NCI-H1105 (cell line): ENCODE results near the gene NUDT3.
"Not testable (repeated sequence)": the region's sequence is repeated elsewhere in the genome, so short reads cannot be mapped to it uniquely, and the experiment has no call there.

Experiments
- DNase-seq: peaks from one replicate; lab custom pipeline; 2025; lab: John Stamatoyannopoulos, UW

Gene NUDT3

GRCh38 chr6:34392497-34393190 lies at the start of gene NUDT3:
Gene NUDT3, minus strand, starts transcription at chr6:34392669. Its CDS starts 307 bp downstream, at chr6:34392362.
- peak; percentile 94 for DNase-seq

- DNase-seq = no peak
These were observed 49.1 kb upstream of the NUDT3 start for GRCh38 chr6:34441526-34441925.

- DNase-seq = no peak
These were observed 47.0 kb upstream of the NUDT3 start for GRCh38 chr6:34439442-34439841.

- no peak for DNase-seq
These were observed 46.2 kb upstream of the NUDT3 start for GRCh38 chr6:34438705-34439104.

- DNase-seq = no peak
These were observed 45.1 kb upstream of the NUDT3 start for GRCh38 chr6:34437644-34437970.

GRCh38 chr6:34436803-34437643 lies 44.6 kb upstream of the NUDT3 start:
- no peak for DNase-seq

GRCh38 chr6:34435916-34436315 lies 43.4 kb upstream of the NUDT3 start:
- no peak for DNase-seq

- peak; percentile 95 for DNase-seq
These were observed 33.3 kb upstream of the NUDT3 start, which contains the start of gene RPS10 for GRCh38 chr6:34425498-34426410. Gene RPS10, minus strand, starts transcription at chr6:34426069. Its CDS starts 848 bp downstream, at chr6:34425221.

GRCh38 chr6:34425132-34425497 lies 32.6 kb upstream of the NUDT3 start:
- no peak for DNase-seq

GRCh38 chr6:34424200-34425131 lies 32.0 kb upstream of the NUDT3 start:
- DNase-seq = no peak

- DNase-seq = no peak
These were observed 30.8 kb upstream of the NUDT3 start for GRCh38 chr6:34423254-34423653.

GRCh38 chr6:34418367-34418766 lies 25.9 kb upstream of the NUDT3 start:
- no peak for DNase-seq

- no peak for DNase-seq
These were observed 24.5 kb upstream of the NUDT3 start for GRCh38 chr6:34416877-34417371.

- peak; percentile 9 for DNase-seq
These were observed 22.8 kb upstream of the NUDT3 start for GRCh38 chr6:34414999-34415858.

GRCh38 chr6:34412643-34413214 lies 20.3 kb upstream of the NUDT3 start:
- no peak for DNase-seq

- DNase-seq = no peak
These were observed 19.5 kb upstream of the NUDT3 start for GRCh38 chr6:34412016-34412415.

- DNase-seq = not testable (repeated sequence)
These were observed 15.4 kb upstream of the NUDT3 start for GRCh38 chr6:34407915-34408314.

- no peak for DNase-seq
These were observed 4.0 kb upstream of the NUDT3 start for GRCh38 chr6:34396518-34396917.

- no peak for DNase-seq
These were observed 1.5 kb upstream of the NUDT3 start for GRCh38 chr6:34393966-34394305.
